GM18909 (cell line): ENCODE results near the gene MS4A15.
"Not testable (repeated sequence)": the region's sequence is repeated elsewhere in the genome, so short reads cannot be mapped to it uniquely, and the experiment has no call there.

Source experiments
- ATAC-seq: cut with Tn5 transposase; IDR thresholded peaks from one replicate; pipeline ENCODE4 v1.9.1; 2021; ENCODE audit warnings: mild to moderate bottlenecking; ENCODE audit not compliant: unreplicated experiment, poor library complexity

The MS4A15 gene

DNA sequence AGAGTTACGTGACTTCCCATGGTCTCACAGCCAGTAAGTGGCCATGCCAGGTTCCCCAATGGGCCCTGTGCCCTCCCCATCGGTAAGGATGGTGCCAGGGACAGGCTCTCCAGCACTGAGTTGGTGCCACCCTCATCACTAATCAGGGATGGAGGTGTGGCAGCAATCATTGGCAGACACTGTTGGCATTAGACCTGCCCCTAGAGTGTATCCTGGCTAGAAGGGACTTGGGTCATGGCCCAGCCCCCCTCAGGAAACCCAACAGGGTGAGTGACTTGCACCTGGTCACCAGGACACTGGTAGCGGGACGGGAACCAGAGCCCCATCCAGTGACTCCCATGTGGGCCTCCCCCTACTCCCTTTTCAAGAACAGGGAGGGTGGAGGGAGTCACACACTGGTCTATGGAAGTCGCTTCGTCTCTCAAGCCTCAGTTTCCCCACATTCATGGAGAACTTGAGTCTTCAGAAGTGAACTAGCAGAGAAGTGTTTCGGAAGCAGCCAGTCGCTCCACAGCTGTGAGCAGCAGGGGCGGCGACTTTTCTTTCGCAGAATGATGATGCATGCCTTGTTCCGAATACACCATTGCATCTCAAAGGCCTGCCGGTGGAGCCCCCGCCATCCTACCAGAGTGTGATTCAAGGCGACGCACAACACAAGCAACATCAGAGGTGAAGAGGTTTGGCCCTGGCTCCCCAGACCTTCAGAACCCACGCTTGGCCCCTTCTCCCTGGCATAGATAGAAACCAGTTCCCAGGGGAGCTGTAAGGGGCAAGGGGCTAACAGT, 41.4 kb downstream of the MS4A15 start:
- ATAC-seq = no peak

DNA sequence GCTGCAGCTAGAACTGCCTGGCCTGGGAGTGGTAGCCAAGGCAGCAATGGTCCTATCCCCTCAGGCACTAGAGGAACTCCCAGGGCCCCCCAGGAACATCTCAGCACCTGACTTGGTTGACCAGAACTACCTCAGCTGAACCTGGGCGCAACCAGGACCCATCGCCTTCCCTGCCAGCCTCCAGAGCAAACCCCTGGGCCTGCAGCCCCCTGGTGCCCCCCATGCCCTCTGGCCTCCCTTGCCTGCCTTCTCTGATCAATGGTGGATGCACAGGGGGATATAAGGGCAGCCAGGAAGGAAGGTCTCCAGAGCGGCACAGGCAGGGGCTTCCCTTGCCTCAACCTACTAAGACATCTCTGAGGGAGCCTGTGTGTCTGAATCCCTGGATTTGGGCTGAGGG, 42.0 kb downstream of the MS4A15 start:
- ATAC-seq = no peak

DNA sequence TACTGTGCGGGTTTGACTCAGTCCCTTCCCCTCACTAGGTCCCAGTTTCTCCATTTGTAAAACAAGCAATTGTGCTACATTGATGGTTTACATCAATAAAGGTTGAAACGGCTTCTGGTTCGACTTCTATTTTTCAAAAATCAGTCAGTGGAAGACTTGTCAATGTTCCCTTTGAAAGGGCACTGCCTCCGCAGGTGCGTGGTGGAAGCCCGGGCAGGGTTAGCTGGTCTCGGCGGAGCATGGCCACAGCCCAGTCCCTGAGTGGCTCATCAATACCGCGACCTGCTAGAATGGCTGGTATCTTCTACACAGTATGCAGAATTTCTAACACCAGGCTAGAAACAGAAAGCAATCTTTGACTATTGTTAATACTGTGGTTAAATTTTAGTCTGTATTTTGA, 44.5 kb downstream of the MS4A15 start:
- ATAC-seq = no peak

DNA sequence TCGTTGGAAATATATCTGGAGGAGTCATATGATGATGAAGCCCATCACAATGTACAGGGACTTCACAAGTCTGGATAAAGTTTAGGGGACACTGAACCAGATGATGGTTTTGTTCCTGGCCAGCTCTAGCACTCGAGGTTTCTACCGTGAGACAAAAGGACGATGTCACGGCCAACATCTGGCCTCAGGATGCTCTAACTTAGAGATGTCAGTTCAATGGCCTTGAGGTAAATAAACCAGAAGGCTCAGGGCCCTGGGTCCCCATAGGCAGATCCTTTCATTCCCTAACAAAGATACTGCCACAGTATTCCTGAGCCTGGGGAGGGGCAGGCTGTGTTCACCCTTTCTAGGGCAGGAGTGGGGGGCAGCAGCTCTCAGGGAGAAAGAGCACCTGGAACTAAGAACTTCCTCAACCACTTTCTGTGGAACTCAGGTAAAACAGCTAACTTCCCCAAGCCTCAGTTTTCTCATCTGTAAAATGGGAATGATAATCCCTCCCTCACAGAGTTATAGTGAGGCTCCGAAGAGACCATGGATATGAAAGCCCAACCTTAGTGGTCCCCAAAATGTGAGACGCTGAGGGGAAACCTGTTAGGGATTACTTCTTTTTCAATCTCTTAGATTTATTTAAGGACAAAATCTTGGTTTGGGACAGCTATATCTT, 46.7 kb downstream of the MS4A15 start:
- ATAC-seq = no peak

DNA sequence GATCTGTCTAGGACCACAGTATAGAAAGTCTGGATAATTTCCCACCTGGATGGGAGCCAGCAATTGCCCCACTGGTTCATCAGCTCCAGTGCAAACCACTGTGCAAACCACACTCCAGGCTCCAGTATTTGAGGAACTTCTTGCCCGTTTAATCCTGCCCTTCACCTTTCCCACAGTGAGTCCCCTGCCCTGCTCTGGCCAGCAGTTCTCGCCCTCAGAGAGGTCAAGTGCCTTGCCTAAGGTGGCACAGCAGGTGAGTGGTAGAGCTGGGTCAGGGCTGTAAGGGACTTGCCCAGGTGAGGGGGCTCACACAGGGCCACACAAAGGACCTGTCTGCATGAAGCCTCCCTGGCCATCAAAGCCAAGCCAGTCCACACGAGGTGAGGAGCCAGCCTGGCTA, 52.6 kb downstream of the MS4A15 start:
- ATAC-seq = no peak

DNA sequence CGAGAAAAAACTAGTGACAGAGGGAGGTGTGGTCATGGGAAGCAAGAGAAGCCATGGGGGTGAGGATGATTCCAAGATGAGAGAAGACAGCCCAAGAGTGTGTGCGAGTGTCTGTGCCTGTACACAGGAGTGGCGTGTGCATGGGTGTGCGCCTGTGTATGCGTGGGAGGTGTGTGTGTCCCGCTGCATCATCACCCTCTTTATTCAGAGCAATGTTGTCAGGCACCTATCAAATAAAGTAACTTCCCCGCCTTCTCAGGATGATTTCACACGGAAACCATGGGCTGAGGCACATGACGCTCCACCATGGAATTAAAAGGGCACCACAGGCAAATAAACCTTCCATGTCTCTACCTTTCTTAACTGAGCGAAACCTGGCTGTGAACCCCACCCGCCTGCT, 53.0 kb downstream of the MS4A15 start:
- ATAC-seq = no peak

DNA sequence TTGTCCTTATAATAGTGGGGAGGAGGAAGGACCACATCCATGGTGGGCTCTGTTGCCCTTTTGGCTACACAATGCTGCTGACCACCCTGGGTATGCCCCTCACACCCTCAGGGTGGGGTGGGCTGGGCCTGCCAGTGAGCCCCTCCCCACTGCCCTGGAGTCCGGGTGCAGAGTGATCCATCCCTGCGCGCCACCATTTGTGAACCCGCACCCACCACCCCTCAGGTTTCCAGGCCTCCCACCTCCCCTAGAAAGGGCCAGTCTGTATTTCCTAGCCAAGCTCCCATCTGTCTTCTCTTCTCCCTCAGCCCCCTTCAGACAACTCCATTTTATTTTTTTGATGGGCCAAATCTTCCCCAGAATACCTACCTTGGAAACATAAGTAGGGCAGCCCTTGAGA, 53.5 kb downstream of the MS4A15 start:
- no peak for ATAC-seq

DNA sequence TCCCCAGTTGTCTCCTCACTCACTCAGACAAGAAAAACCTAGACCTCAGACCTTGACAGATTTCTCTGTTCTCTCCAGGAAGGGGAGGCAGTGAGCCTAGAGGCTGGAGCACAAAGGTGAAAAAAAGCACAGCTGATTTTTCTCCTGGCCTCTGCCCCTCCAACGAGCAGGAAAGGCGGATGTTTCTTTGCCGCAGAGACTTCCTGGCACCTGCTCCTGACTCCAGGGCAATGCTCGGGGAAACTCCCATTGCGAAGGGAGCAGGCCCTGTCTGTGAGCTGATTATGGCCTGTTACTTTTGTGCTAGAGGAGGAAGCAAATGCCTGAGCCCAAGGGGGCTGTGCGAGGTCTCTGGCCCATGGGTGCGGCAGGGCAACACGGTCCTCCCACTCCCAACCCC, 53.9 kb downstream of the MS4A15 start:
- ATAC-seq = no peak

DNA sequence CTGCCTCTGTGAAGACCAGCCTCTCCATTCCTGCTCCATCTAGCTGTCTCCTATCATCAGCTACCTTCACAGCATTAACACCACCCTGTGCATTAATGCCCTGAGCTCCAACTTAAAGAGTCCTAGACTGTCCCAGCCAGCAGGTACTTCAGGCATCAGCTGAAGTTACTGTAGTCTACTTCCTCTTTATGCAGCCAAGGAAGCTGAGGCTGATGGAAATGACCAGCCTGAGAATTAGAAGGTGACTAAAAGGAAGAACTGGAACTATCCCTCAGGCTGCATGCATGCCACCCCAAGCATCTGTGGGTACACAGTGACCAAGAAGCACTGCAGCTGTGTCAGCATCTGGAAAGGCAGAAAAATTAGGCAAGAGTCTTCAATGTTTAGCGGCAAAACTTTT, 56.7 kb downstream of the MS4A15 start:
- ATAC-seq = no peak

DNA sequence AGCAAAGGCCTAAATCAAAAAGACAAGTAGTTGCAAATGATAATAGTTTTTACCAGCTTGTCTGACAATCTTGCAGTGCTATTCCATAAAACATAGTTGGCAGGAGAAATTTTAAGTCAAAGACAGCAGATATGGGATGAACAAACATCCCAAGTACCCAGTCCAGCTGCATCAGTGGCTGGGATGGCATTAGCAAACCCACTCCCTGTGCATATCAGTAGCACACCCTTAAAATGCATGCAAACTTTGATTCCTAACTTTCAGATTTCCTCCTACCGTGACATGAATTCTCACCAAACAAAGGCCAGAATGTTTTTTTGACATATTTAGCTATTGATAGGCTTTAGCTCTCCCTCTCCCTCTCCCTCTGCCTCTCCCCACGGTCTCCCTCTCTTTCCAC, 57.4 kb downstream of the MS4A15 start:
- no peak for ATAC-seq

DNA sequence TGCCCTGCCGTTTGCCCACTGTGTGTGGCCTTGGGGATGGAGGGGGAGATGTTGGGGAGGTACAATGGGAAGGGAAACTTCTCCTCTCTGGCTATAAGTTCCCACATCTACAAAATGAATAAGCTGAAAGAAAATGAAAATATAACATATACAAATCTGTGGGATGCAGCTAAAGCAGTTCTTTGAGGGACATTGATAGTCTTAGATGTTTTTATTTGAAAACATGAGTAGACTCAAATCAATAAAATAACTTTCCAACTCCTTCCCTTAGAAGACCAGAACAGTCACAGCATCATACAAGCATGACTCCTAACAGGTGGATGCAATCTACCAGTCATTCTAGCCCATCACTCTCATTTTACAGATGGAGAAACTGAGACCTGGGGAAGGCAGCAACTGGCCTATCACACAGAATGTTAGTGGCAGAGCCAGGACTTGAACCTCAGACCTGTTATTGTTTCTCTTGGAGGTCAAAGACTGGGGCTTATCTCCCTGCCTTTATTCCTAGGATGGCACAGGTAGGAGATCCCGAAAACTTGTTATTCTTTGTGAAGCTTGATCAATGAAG, 60.0 kb downstream of the MS4A15 start:
- no peak for ATAC-seq

DNA sequence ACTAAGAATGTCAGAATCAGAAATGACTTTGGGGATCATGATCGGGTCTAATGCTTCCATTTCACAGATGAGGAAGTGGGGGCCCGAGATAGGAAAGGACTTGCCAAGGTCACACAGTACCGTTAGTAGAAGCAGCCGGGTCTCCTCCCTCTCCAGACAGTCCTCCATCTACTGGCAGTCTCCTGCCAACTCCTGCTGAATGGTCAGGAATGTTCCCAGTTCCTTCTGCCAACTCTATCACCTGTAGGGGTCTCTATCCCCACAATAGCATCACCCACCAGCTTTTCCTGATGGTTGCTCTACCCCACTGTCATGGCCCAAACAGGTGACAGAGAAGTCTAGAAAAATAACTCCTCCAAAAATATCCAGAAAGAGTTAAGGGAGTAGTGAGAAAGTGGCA, 61.4 kb downstream of the MS4A15 start:
- no peak for ATAC-seq

DNA sequence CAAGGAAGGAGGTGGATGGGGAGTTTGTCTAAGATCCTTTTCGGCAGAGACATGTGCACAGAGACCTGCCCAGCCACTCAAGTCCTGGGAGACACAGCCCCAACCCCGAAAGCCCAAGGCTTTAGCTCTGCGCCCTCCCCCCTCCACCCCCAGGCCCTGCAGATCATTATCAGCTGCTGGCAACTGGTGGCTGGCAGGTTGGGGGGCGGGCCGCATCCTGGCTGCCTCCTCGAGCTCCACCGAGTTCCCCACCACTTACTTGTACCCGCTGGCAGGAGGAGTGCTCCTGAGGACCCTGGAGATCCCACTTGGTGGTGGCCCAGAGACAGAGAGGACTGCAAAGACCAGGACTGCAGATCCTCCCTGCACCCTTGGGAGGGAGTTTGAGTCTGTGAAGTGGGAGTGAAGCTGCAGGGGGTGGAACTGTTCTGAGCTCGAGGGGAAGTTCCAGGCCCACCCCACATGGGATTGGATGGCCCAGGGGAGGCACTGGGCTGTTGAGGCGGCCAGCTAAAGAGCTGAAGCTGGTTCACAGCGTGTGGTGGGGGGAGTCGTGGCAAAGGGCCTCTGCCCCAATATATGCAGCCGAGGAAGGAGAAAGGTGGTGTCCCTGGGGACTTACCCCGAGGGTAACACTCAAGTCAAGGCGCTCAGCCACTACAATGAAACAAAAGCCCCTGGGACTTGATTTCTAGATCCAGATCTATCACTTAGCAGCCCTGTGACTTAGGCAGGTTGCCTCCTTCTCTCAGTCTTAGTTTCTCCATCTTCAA, 65.3 kb downstream of the MS4A15 start:
- ATAC-seq = no peak

DNA sequence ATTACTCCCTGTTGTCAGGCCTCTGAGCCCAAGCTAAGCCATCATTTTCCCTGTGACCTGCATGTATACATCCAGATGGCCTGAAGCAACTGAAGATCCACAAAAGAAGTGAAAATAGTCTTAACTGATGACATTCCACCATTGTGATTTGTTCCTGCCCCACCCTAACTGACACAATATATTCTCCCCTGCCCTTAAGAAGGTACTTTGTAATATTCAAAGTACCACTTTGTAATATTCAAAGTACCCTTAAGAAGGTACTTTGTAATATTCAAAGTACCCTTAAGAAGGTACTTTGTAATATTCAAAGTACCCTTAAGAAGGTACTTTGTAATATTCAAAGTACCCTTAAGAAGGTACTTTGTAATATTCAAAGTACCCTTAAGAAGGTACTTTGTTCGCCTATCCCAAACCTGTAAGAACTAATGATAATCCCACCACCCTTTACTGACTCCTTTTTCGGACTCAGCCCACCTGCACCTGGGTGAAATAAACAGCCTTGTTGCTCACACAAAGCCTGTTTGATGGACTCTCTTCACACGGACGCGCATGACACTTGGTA, 67.2 kb downstream of the MS4A15 start:
- ATAC-seq = not testable (repeated sequence)

DNA sequence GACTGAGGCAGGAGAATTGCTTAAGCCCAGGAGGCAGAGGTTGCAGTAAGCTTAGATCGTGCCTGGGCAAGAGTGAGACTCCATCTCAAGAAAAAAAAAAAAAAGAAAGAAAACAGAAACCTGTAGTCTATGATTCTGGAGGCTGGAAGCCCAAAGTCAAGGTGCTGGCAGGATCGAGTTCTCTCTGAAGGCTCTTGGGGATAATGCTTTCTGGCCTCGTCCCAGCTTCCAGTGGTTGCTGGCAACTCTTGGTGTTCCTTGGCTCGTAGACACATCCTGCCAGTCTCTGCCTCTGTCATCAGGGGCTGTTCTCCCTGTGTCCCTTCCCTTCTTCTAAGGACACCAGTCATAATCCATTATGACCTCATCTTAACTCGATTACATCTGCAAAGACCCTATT, 68.5 kb downstream of the MS4A15 start:
- ATAC-seq = no peak

DNA sequence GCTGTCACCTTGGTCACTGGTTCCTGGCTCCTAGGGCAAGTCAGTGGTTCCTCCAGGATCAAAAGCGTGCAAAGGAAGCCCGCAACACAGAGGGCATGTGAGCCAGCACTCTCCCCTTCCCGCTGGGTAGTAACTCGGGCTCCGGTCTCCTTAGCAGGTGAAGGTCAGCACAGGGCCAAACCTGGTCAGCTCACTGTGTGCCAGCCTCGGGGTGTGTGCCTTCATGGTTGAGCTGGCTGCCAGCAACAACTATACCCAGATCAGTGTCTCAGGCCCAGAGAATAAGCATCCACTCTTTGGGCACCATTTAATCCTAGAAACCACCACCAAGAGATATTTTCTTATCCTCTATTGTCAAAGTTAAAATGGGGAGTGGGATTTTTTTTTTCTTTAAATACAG, 69.1 kb downstream of the MS4A15 start:
- ATAC-seq = no peak
